ENCODE results near the gene NPPB.

The NPPB gene

GRCh38 chr1:11878081-11878890, 19.5 kb upstream of the NPPB start:
- H3K9me3 ChIP-seq (ENCODE audit: insufficient read depth, low read depth, low read length) = no peaks in the 10 kb centered on the region
- no peak overlapping the region for H3K9ac ChIP-seq (ENCODE audit: low read depth, low read length, poor library complexity, severe bottlenecking)
- H3K79me2 ChIP-seq (ENCODE audit: insufficient read depth, low read length) = no peaks in the 10 kb centered on the region
- no peaks in the 10 kb centered on the region for H4K20me1 ChIP-seq (ENCODE audit: insufficient read depth, low read length, poor library complexity, severe bottlenecking)
- H3K36me3 ChIP-seq (ENCODE audit: insufficient read depth, low read length) = no peaks in the 10 kb centered on the region
- no peak overlapping the region for H2AFZ ChIP-seq (ENCODE audit: low read length)
- H3F3A ChIP-seq (ENCODE audit: low read depth) = no peaks in the 10 kb centered on the region
- H3K9me2 ChIP-seq (replicated peaks; ENCODE audit: low read depth, low read length) = no peaks in the 10 kb centered on the region
- H3K4me2 ChIP-seq (ENCODE audit: low read depth, low read length, poor library complexity, severe bottlenecking) = no peak overlapping the region
- no peaks in the 10 kb centered on the region for H3K27me3 ChIP-seq (ENCODE audit: insufficient read depth, low read length, poor library complexity, severe bottlenecking)
- TF ChIP-seq EZH2phosphoT487 (IDR thresholded peaks at IDR 0.05; ENCODE audit: borderline replicate concordance) = no peak
- TF ChIP-seq CTCF (conservative IDR thresholded peaks at IDR 0.05; ENCODE audit: low read length) = no peak
- H3K4me3 ChIP-seq (ENCODE audit: low read length, poor library complexity, severe bottlenecking) = no peak overlapping the region
- no peaks in the 10 kb centered on the region for H3K4me1 ChIP-seq (ENCODE audit: insufficient read depth, low read length, poor library complexity, severe bottlenecking)

- H4K20me1 ChIP-seq (ENCODE audit: insufficient read depth, low read length, poor library complexity, severe bottlenecking) = no peaks in the 10 kb centered on the region
- H3K9ac ChIP-seq (ENCODE audit: low read depth, low read length, poor library complexity, severe bottlenecking) = no peak overlapping the region
- TF ChIP-seq EZH2phosphoT487 (IDR thresholded peaks at IDR 0.05; ENCODE audit: borderline replicate concordance) = no peak
- no peak for TF ChIP-seq CTCF (conservative IDR thresholded peaks at IDR 0.05; ENCODE audit: low read length)
- no peaks in the 10 kb centered on the region for H3K27me3 ChIP-seq (ENCODE audit: insufficient read depth, low read length, poor library complexity, severe bottlenecking)
- H3F3A ChIP-seq (ENCODE audit: low read depth) = no peaks in the 10 kb centered on the region
- no peak overlapping the region for H2AFZ ChIP-seq (ENCODE audit: low read length)
- no peaks in the 10 kb centered on the region for H3K36me3 ChIP-seq (ENCODE audit: insufficient read depth, low read length)
- H3K4me1 ChIP-seq (ENCODE audit: insufficient read depth, low read length, poor library complexity, severe bottlenecking) = no peaks in the 10 kb centered on the region
- H3K9me2 ChIP-seq (replicated peaks; ENCODE audit: low read depth, low read length) = no peaks in the 10 kb centered on the region
- H3K9me3 ChIP-seq (ENCODE audit: insufficient read depth, low read depth, low read length) = no peaks in the 10 kb centered on the region
- no peaks in the 10 kb centered on the region for H3K79me2 ChIP-seq (ENCODE audit: insufficient read depth, low read length)
- no peak overlapping the region for H3K4me3 ChIP-seq (ENCODE audit: low read length, poor library complexity, severe bottlenecking)
- no peak overlapping the region for H3K4me2 ChIP-seq (ENCODE audit: low read depth, low read length, poor library complexity, severe bottlenecking)
Measured at GRCh38 chr1:11877074-11877473, 18.3 kb upstream of the NPPB start.

GRCh38 chr1:11875094-11875493, 16.3 kb upstream of the NPPB start:
- no peak overlapping the region for H3K4me2 ChIP-seq (ENCODE audit: low read depth, low read length, poor library complexity, severe bottlenecking)
- no peaks in the 10 kb centered on the region for H3F3A ChIP-seq (ENCODE audit: low read depth)
- H3K4me3 ChIP-seq (ENCODE audit: low read length, poor library complexity, severe bottlenecking) = no peak overlapping the region
- H3K79me2 ChIP-seq (ENCODE audit: insufficient read depth, low read length) = no peaks in the 10 kb centered on the region
- no peaks in the 10 kb centered on the region for H3K9me2 ChIP-seq (replicated peaks; ENCODE audit: low read depth, low read length)
- no peaks in the 10 kb centered on the region for H4K20me1 ChIP-seq (ENCODE audit: insufficient read depth, low read length, poor library complexity, severe bottlenecking)
- no peak overlapping the region for H3K9ac ChIP-seq (ENCODE audit: low read depth, low read length, poor library complexity, severe bottlenecking)
- no peak overlapping the region for H2AFZ ChIP-seq (ENCODE audit: low read length)
- no peaks in the 10 kb centered on the region for H3K36me3 ChIP-seq (ENCODE audit: insufficient read depth, low read length)
- no peaks in the 10 kb centered on the region for H3K27me3 ChIP-seq (ENCODE audit: insufficient read depth, low read length, poor library complexity, severe bottlenecking)
- H3K9me3 ChIP-seq (ENCODE audit: insufficient read depth, low read depth, low read length) = no peaks in the 10 kb centered on the region
- TF ChIP-seq EZH2phosphoT487 (IDR thresholded peaks at IDR 0.05; ENCODE audit: borderline replicate concordance) (no peak), CTCF (conservative IDR thresholded peaks at IDR 0.05; ENCODE audit: low read length) (no peak)
- H3K4me1 ChIP-seq (ENCODE audit: insufficient read depth, low read length, poor library complexity, severe bottlenecking) = no peaks in the 10 kb centered on the region
